CD4-positive, alpha-beta T cell treated with Interleukin-21 for 1 hour (primary cell): ENCODE results near the gene RAB11B.
"Not testable (repeated sequence)": the region's sequence is repeated elsewhere in the genome, so short reads cannot be mapped to it uniquely, and the experiment has no call there.

Source experiments
- DNase-seq: peaks from one replicate; pipeline ENCODE4 v3.0.0-alpha.2; 2020

The RAB11B gene

DNA sequence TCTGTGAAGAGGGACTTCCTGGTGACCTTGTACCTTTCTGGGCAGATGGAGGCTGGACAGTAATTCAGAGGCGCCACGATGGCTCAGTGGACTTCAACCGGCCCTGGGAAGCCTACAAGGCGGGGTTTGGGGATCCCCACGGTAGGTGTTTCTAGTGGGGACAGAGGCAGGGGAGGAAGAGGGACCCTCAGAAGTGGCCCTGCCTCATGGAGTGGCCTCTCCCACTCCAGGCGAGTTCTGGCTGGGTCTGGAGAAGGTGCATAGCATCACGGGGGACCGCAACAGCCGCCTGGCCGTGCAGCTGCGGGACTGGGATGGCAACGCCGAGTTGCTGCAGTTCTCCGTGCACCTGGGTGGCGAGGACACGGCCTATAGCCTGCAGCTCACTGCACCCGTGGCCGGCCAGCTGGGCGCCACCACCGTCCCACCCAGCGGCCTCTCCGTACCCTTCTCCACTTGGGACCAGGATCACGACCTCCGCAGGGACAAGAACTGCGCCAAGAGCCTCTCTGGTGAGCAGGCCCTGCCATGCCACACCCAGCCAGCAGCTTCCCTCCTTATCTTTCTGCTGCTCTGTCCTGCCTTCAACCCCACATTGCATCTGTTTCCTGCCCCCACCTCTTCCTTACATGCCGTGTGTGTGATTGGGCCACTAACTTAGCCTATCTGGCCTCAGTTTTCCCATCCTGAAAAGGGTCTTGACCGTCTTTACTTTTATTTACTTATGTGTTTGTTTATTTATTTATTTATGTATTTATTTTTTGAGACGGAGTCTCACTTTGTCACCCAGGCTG, 19.0 kb upstream of the RAB11B start:
- DNase-seq: no peak

DNA sequence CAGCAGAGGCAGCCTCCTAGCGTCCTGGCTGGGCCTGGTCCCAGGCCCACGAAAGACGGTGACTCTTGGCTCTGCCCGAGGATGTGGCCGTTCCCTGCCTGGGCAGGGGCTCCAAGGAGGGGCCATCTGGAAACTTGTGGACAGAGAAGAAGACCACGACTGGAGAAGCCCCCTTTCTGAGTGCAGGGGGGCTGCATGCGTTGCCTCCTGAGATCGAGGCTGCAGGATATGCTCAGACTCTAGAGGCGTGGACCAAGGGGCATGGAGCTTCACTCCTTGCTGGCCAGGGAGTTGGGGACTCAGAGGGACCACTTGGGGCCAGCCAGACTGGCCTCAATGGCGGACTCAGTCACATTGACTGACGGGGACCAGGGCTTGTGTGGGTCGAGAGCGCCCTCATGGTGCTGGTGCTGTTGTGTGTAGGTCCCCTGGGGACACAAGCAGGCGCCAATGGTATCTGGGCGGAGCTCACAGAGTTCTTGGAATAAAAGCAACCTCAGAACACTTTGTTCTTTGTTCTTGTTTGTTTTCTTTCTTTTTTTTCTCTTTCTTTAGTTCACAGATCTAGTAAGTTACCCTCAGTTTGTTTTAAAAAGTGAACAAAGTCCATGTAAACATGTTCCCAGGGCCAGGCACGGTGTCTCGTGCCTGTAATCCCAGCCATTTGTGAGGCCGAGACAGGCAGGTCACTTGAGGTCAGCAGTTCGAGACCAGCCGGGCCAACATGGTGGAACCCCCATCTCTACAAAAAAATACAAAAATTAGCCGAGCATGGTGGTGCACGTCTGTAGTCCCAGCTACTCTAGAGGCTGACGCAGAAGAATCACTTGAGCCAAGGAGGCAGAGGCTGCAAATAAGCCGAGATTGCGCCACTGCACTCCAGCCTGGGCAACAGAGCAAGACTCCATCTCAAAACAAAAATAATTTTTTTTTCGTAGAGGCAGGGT, 16.0 kb upstream of the RAB11B start:
- DNase-seq: no peak

DNA sequence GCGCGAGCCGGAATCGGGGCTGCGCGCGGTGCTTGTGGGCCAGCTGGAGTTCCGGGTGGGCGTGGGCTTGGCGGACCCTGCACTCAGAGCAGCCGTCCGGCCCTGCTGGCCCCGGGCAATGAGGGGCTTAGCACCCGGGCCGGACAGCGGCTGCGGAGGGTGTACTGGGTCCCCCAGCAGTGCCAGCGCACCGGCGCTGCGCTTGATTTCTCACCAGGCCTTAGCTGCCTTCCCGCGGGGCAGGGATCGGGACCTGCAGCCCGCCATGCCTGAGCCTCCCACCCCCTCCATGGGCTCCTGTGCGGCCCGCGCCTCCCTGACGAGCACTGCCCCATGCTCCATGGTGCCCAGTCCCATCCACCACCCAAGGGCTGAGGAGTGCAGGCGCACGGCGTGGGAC, 14.4 kb upstream of the RAB11B start:
- not testable (repeated sequence) for DNase-seq

- DNase-seq: not testable (repeated sequence)
Observed at GRCh38 chr19:8376373-8376974, 13.7 kb upstream of the RAB11B start.

DNA sequence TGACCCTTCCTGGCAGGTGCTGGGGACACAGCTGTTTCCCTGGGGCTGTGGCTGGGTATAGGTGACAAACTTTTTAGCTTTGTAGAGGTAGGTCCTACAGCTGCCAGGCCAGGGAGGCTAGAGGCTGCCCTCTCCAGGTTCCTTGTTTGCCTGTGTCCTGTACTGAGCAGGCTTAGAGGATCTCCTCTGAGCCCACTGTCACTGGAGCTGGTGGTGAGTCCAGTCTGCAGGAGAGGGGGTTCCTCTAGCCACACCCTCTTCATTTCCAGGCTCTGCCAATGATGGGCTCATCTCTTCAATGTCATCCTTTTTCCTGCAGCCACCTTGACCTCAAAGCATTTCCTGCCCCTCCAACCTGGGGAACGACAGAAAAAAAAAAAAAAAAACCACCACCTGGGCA, 12.6 kb upstream of the RAB11B start:
- DNase-seq: no peak

DNA sequence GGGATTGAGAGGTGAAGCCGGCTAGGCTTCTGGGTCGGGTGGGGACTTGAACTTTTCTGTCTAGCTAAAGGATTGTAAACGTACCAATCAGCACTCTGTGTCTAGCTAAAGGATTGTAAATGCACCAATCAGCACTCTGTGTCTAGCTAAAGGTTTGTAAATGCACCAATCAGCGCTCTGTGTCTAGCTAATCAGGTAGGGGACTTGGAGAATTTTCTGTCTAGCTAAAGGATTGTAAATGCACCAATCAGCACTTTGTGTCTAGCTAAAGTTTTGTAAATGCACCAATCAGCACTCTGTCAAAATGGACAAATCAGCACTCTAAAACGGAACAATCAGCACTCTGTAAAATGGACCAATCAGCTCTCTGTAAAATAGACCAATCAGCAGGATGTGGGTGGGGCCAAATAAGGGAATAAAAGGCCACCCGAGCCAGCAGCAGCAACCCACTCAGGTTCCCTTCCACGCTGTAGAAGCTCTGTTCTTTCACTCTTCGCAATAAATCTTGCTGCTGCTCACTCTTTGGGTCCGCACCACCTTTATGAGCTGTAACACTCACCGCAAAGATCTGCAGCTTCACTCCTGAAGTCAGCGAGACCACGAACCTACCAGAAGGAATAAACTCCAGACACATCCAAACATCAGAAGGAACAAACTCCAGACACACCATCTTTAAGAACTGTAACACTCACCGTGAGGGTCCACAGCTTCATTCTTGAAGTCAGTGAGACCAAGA, 10.8 kb upstream of the RAB11B start:
- DNase-seq: not testable (repeated sequence)

DNA sequence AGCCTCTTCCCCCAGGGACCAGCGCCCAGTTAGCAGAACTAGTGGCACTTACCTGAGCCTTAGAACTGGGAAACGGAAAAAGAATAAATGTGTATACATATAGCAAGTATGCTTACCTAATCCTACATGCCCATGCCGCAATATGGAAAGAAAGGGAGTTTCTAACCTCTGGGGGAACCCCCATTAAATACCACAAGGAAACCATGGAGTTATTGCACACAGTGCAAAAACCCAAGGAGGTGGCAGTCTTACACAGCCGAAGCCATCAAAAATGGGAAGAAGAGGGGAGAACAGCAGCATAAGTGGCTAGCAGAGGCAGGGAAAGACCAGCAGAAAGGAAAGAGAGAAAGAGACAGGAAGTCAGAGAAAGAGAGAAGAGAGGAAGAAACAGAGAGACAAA, 5.6 kb upstream of the RAB11B start:
- DNase-seq: not testable (repeated sequence)

- not testable (repeated sequence) for DNase-seq
Observed at GRCh38 chr19:8385103-8385502, 5.1 kb upstream of the RAB11B start.

DNA sequence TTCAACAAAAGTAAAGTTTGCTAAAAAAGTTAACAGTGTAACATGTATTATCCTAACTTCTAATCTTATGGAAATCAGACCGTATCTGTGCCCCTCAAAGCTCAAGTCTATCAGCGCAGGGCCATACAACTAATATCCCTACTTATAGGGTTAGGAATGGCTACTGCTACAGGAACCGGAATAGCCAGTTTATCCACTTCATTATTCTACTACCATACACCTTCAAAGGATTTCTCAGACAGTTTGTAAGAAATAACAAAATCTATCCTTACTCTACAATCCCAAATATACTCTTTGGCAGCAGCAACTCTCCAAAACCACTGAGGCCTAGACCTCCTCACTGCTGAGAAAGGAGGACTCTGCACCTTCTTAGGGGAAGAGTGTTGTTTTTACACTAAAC, 4.6 kb upstream of the RAB11B start:
- DNase-seq: not testable (repeated sequence)

GRCh38 chr19:8386419-8386818, 3.7 kb upstream of the RAB11B start:
- DNase-seq: not testable (repeated sequence)

DNA sequence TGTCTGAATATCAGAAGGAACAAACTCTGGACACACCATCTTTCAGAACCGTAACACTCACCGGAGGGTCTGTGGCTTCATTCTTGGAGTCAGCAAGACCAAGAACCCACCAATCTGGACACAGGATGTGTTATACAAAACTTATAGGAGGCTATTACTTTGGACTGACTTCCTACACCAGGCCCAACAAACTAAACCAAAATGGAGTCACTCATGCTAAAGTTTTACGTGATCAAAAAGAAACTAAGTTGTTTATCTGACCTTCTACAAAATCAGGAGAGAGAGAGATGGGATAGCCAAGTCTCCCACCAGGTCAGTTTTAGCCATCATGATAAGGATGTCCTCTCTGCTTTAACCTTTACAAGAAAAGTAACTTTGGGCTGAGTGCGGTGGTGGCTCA, 3.2 kb upstream of the RAB11B start:
- no peak for DNase-seq

DNA sequence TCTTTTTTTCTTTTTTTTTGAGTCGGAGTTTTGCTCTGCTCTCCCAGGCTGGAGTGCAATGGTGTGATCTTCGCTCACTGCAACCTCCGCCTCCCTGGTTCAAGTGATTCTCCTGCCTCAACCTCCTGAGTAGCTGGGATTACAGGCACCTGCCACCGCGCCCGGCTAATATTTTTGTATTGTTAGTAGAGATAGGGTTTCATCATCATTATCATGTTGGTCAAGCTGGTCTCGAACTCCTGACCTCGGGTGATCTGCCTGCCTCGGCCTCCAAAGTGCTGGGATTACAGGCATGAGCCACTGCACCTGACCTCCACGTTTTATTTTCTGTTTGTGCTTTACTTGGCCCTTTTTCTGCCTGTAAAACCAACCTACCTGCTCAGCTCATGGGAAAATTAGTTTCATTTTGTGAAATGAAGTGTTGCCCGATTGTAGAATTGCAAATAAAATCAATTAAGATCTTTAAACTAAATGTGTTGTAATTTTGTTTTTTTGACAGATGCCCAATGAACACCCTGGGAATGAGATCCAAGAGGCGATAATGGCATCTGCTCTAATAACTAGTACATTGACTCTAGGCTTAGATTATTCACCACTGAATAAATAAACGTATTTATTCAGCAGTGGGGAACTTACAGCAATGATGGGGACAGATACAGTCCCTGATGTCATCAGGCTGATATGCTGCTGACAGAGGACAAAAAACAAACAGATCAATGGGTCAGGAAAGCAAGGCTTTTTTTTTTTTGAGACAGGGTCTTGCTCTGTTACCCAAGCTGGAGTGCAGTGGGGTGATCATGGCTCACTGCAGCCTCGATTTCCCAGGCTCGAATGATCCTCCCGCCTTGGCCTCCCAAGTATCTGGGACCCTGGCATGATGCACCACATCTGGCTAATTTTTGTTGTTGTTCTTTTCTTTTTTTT, 2.2 kb upstream of the RAB11B start:
- no peak for DNase-seq

DNA sequence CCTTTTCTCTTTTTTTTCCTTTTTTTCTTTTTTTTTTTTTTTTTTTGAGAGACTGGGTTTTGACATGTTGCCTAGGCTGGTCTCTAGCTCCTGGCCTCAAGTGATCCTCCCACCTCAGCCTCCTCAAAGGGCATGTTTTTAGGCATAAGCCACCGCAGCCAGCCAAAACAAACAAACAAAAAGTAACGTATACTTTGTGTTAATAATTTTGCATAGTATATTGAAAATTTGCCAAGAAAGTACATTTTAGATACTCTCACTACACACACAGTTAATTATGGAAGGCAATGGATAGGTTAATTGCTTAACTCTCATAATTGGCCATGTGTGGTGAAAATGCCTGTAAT, 1.6 kb upstream of the RAB11B start:
- DNase-seq: no peak

- DNase-seq: peak; percentile 93
Observed at GRCh38 chr19:8390617-8390981, 439 bp downstream of the RAB11B start.

DNA sequence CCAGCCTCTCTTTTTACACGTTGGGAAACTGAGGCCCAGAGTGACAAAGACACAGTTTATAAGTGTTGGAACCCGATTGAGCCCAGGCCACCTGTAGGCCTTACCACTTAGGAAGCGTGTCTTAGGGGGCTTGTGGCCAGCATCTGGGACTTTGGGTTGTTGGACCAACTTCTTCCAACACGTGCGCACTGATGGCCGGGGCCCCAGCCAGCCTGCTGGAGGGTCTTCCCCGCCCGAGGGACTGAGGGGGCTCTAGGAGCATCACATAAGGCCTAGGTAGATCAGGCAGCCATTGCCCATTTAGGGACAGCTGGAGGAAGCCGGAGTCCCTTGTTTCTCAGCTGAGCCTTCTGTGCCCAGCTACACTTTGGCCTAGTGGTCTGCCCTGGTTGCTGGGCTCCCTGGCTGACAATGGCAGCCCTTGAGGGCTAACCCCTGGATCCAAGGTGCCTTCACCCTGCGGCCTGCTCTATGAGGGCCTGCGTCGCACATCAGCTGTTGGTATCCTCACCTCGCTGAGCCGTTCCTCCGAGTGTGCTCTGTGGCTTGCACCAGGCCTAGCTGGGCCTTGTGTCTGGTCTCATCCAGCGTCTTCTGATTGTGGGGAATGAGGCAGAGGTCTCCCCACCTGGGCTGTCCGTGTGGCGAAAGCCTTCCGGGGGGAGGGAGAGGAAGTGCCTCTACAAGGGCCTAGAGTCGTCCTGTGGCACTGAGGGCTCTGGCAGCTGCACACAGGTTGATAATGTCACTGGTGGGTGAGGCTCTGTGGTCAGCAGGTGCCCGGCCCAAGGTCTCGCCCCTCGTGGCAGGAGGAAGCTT, 1.2 kb downstream of the RAB11B start:
- no peak for DNase-seq

- no peak for DNase-seq
Observed at GRCh38 chr19:8392017-8392591, 1.9 kb downstream of the RAB11B start.

GRCh38 chr19:8393192-8393870, 3.2 kb downstream of the RAB11B start:
- DNase-seq: no peak

DNA sequence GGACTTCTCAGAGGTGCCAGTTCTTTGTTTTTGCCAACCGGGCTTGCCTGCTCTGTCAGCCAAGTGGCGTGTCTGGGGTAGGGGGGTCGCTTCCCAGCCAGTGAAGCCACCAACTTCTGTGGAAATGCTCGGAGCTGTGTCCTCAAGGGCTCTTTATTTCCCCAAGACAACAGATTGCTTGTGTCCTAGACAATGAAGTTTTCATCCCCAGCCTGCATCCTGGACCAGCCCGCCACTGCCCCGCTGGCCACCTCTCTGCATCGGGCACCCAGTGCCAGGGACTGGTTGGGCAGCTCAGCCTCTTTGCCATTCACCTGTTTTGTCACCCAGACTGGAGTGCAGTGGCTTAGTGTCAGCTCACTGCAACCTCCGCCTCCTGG, 3.7 kb downstream of the RAB11B start:
- no peak for DNase-seq

DNA sequence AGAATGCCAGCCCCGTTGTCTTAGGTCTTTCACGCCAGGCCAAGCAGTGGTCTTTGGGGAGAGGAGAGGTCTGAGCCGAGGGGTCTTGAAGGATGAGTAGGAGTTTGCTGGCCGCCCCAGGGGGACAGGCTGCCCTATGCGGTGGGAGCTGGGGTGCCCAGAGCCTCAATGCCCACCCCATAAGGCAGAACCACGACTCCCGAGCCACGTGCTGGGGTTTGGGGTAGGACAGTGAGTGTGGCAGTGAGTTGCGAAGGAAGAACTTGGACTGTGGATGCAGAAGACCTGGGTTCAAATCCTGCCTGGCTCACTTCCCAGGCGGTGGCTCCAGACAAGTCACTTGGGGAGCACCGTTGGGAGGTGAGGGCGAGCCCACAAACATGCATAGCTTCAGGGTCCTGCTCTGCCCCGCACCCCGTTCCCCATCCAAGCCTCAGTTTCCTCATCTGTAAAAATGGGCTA, 5.5 kb downstream of the RAB11B start:
- no peak for DNase-seq

DNA sequence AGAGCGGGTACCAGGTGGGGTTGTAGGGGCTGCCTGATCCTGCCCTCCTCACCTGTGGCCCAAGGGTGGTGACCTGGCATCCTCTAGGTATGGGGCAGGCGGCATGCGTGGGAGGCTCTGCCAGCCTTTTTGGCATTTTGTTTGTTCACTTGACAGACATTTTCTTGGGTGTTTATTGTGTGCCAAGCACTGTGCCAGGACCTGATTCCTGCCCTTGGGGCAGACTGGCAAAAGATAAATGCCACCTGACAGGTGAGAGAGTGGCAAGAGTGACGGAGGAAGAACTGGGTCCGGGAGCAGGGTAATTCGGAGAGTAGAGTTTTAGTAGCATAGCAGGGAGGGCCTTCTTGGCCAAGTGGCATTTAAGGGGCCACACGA, 6.0 kb downstream of the RAB11B start:
- no peak for DNase-seq
